VCaP (cell line): ENCODE data around the gene GOLPH3L.
A peak's percentile ranks its signal among the peaks of the same experiment; 100 is the strongest.

Source experiments
- H3K27ac ChIP-seq: fragments of 450-650 bp; 2 replicates; pipeline ENCODE4 v1.5.1; 2017
- TF ChIP-seq, protein P1 (sequence below): fragments of 450-650 bp; conservative IDR thresholded peaks from 2 replicates; pipeline ENCODE4 v1.5.1; 2017; ENCODE audit warnings: mild to moderate bottlenecking, moderate library complexity

Gene GOLPH3L

DNA sequence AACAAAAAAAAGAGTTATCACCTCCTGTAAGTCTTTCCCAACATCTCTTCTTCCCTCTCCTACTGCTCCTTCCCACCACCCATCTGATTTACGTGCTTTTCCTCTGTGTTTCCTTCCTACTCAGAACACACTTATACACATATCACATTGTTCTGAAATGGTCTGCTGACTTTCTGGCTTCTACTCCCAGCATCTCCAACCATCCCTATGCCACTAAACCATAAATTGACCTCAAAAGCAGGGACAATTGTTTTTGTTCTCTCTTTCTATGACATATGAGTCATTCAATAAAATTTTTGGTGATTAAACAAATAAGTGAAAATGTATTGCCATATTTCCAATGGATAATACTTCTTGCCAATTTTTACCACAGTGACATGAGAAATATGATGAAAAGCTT is 8.2 kb downstream of the GOLPH3L start:
- peak overlapping the region; percentile 45 for H3K27ac ChIP-seq
- TF ChIP-seq, protein P1, sequence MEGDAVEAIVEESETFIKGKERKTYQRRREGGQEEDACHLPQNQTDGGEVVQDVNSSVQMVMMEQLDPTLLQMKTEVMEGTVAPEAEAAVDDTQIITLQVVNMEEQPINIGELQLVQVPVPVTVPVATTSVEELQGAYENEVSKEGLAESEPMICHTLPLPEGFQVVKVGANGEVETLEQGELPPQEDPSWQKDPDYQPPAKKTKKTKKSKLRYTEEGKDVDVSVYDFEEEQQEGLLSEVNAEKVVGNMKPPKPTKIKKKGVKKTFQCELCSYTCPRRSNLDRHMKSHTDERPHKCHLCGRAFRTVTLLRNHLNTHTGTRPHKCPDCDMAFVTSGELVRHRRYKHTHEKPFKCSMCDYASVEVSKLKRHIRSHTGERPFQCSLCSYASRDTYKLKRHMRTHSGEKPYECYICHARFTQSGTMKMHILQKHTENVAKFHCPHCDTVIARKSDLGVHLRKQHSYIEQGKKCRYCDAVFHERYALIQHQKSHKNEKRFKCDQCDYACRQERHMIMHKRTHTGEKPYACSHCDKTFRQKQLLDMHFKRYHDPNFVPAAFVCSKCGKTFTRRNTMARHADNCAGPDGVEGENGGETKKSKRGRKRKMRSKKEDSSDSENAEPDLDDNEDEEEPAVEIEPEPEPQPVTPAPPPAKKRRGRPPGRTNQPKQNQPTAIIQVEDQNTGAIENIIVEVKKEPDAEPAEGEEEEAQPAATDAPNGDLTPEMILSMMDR: no peak

DNA sequence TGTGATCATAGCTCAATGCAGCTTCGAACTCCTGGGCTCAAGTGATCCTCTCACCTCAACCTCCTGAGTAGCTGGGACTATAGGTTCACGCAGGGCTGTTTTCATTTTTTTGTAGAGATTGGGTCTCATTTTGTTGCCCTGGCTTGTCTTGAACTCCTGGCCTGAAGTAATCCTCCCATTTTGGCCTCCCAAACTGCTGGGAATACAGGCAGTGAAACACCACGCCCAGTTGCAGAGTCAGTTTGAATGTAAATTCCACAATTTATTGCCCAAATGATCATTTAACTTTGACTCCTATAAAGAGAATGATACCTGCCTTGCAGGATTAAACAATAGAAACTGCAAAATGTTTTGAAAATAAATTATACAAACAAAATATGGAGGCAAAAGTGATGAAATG is 10.7 kb downstream of the GOLPH3L start:
- TF ChIP-seq, protein P1: no peak
- no peak overlapping the region for H3K27ac ChIP-seq

DNA sequence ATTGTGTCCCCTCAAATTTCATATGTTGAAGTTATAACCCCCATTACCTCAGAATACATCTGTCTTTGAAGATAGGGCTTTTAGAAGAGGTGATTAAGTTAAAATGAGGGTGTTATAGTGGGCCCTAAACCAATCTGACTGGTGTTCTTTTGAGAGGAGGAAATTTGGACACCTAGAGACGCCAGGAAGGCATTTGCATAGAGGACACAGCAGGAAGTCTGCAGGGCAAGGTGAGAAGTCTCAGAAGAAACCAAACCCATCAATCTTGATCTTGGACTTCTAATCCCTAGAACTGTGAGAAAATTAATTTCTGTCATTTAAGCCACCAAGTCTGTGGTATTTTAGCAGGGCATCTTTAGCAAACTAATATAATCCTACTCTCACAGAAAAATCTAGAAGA is 13.0 kb downstream of the GOLPH3L start:
- H3K27ac ChIP-seq: no peak overlapping the region
- TF ChIP-seq, protein P1: no peak

DNA sequence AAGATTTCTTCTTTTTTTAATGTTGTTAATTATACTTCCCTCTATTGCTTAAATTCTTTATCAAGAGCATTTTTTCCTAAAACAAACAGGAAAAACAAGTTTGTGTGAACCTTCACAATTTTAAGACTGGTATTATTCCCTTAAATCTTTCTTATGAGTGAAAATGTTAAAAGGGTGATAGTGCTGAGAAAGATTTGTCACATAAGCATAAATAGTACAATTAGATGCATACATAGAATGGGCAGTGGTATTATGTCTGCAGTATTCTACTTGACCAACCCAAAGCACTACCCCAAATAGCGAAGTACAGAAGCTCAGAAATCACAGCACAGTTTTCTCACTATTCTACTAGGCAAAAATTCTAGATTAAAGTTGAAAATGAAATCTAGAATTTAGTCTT is 18.0 kb downstream of the GOLPH3L start:
- TF ChIP-seq, protein P1: no peak
- H3K27ac ChIP-seq: no peak overlapping the region

DNA sequence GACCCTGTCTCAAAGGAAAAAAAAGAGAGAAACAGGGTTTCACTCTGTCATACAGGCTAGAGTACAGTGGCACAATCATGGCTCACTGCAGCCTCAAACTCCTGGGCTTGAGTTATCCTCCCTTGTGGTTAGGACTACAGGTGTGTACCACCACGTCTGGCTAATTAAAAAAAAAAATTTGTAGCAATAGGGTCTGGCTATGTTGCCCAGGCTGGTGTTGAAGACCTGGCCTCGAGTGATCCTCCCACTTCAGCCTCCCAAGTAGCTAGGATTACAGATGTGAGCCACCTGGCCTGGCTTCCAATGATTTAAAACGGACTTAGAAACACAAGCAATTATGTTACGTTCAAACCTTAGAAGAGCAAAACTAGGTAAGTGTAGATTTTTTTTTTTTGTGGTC is 22.1 kb downstream of the GOLPH3L start:
- H3K27ac ChIP-seq: no peak overlapping the region
- TF ChIP-seq, protein P1: no peak

DNA sequence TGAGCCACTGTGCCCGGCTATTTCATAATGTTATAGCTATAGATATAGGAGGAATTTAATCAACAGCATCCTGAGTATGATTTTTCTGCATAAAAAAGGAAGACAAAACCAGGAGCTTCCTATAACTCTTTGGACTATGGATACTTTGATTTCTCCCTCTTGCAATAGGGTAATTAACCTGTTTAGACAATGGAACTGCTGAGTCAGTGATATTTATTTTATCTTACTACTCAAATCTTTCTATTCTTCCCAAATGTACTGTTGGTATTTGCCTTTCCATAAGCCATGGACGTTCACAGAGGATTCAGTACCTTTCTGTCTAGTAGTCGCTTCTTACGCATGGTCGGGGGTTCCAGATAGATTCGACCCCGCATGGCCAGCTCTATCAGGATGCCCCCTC is 33.6 kb downstream of the GOLPH3L start:
- TF ChIP-seq, protein P1: no peak

DNA sequence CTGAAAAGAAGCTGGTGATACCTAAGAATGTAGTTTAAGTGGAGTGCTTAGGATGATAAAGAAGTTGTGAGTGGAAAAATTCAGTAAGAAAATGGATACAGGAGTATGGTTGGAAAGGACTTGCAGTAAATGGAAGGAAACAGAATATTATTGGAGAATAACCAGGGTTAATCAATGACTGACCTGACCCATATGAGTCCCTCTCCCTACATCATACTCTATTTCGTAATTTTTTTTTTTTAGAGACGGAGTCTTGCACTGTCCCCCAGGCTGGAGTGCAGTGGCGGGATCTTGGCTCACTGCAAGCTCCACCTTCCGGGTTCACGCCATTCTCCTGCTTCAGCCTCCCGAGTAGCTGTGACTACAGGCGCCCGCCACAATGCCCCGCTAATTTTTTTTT is 34.1 kb downstream of the GOLPH3L start:
- no peak overlapping the region for H3K27ac ChIP-seq
- TF ChIP-seq, protein P1: no peak

More for the DNA sequence above, 33.6 kb downstream of the GOLPH3L start:
- H3K27ac ChIP-seq: no peak overlapping the region

DNA sequence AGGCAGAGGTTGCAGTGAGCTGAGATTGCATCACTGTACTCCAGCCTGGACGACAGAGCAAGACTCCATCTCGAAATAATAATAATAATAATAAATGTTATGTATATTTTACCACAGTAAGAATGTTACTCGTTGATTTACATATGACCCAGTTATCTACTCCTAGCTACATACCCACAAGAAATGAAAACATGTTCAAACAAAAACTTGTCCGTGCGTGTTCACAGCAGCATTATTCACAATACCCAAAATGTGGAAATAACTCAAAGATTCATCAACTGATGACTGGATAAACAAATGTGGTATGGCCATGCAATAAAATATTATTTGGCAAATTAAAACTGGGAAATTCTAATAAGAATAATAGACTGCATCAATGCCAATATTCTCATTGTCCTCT is 35.8 kb downstream of the GOLPH3L start:
- TF ChIP-seq, protein P1: no peak
- H3K27ac ChIP-seq: no peak overlapping the region
